WERI-Rb-1 (cell line): ENCODE data around the gene DPPA2.

ENCODE experiments used
- DNase-seq: peaks from one replicate; pipeline ENCODE4 v3.0.0-alpha.2; 2020
- H3K27ac ChIP-seq: fragments of 250-450 bp; sonication (Bioruptor Pico); 2 replicates; pipeline ENCODE4 v1.5.1; 2020; ENCODE audit warnings: mild to moderate bottlenecking, moderate library complexity
- H3K27me3 ChIP-seq: fragments of 250-450 bp; sonication (Bioruptor Pico); 2 replicates; pipeline ENCODE4 v1.5.1; 2021; ENCODE audit warnings: mild to moderate bottlenecking, low read depth, moderate library complexity; ENCODE audit not compliant: insufficient read depth, severe bottlenecking
- H3K36me3 ChIP-seq: fragments of 250-450 bp; sonication (Bioruptor Pico); 2 replicates; pipeline ENCODE4 v1.5.1; 2020; ENCODE audit warnings: mild to moderate bottlenecking, moderate library complexity
- H3K4me3 ChIP-seq: 2 replicates; pipeline ENCODE4 v1.5.1; 2011; ENCODE audit warnings: low read depth, mild to moderate bottlenecking, control low read depth, low read length
- H3K9me3 ChIP-seq: fragments of 250-450 bp; sonication (Bioruptor Pico); 2 replicates; pipeline ENCODE4 v1.5.1; 2021; ENCODE audit warnings: mild to moderate bottlenecking, moderate library complexity; ENCODE audit not compliant: severe bottlenecking
- CTCF ChIP-seq: IDR thresholded peaks from 2 replicates; pipeline ENCODE4 v1.5.1; 2011; ENCODE audit warnings: low read depth, mild to moderate bottlenecking, control low read depth, inconsistent platforms, low read length

The DPPA2 gene

GRCh38 chr3:109334572-109334971, 18.3 kb upstream of the DPPA2 start:
- Histone ChIP-seq H3K36me3 (no peaks in the 10 kb centered on the region), H3K27me3 (no peaks in the 10 kb centered on the region), H3K4me3 (no peak overlapping the region), H3K27ac (no peak overlapping the region), H3K9me3 (peaks cover 2% of the 10 kb centered on the region)
- DNase-seq = no peak
- no peak for TF ChIP-seq CTCF

- H3K4me3 ChIP-seq = no peak overlapping the region
Measured at GRCh38 chr3:109331692-109332091, 15.4 kb upstream of the DPPA2 start.

GRCh38 chr3:109330405-109330804, 14.1 kb upstream of the DPPA2 start:
- H3K27ac ChIP-seq = no peak overlapping the region
- no peaks in the 10 kb centered on the region for H3K27me3 ChIP-seq
- no peak for TF ChIP-seq CTCF
- no peaks in the 10 kb centered on the region for H3K9me3 ChIP-seq
- H3K36me3 ChIP-seq = no peaks in the 10 kb centered on the region
- no peak for DNase-seq
- H3K4me3 ChIP-seq = no peak overlapping the region

More at GRCh38 chr3:109331692-109332091, 15.4 kb upstream of the DPPA2 start:
- no peak overlapping the region for H3K27ac ChIP-seq
- TF ChIP-seq CTCF = no peak
- H3K9me3 ChIP-seq = no peaks in the 10 kb centered on the region
- no peak for DNase-seq
- no peaks in the 10 kb centered on the region for H3K27me3 ChIP-seq
- no peaks in the 10 kb centered on the region for H3K36me3 ChIP-seq

GRCh38 chr3:109328202-109328601, 11.9 kb upstream of the DPPA2 start:
- TF ChIP-seq CTCF = no peak
- no peaks in the 10 kb centered on the region for H3K27me3 ChIP-seq
- no peak for DNase-seq
- H3K4me3 ChIP-seq = no peak overlapping the region
- no peaks in the 10 kb centered on the region for H3K9me3 ChIP-seq
- no peaks in the 10 kb centered on the region for H3K36me3 ChIP-seq
- no peak overlapping the region for H3K27ac ChIP-seq

- Histone ChIP-seq H3K27me3 (no peaks in the 10 kb centered on the region), H3K27ac (no peak overlapping the region), H3K36me3 (no peaks in the 10 kb centered on the region), H3K4me3 (no peak overlapping the region), H3K9me3 (no peaks in the 10 kb centered on the region)
- no peak for TF ChIP-seq CTCF
- no peak for DNase-seq
Measured at GRCh38 chr3:109325657-109326056, 9.3 kb upstream of the DPPA2 start.

GRCh38 chr3:109325109-109325508, 8.8 kb upstream of the DPPA2 start:
- Histone ChIP-seq H3K27ac (no peak overlapping the region), H3K9me3 (no peaks in the 10 kb centered on the region), H3K4me3 (no peak overlapping the region), H3K36me3 (no peaks in the 10 kb centered on the region), H3K27me3 (no peaks in the 10 kb centered on the region)
- no peak for DNase-seq
- TF ChIP-seq CTCF = no peak
